ENCODE measurements around the gene KCNE2. TPM values are rescaled to one million over a fixed set of nuclear protein-coding genes. Genes with fewer than 3 reads are reported as not detected.

Gene KCNE2
- polyA plus RNA-seq, 1 donor (not counting 4 experiments of a cell fraction or from before 2014, with no cell fraction given) = not detected

GRCh38 chr21:34367320-34367935, 3.6 kb downstream of the KCNE2 start:
- Histone ChIP-seq H3K4me3 (ENCODE audit: control insufficient read depth in 2 of 3, extremely low read depth in 1 of 3, insufficient read depth in 2 of 3, low read depth in 1 of 3, low read length in 3 of 3) (no peak overlapping the region), H3K9me1 (ENCODE audit: control insufficient read depth, extremely low read depth, insufficient read depth, low read length) (no peaks in the 10 kb centered on the region), H3K4me1 (ENCODE audit: control insufficient read depth, extremely low read depth, insufficient read depth, low read length) (peaks cover 4% of the 10 kb centered on the region), H3K4me2 (ENCODE audit: control insufficient read depth, extremely low read depth, insufficient read depth, low read depth, low read length) (no peak overlapping the region), H4K20me1 (ENCODE audit: control insufficient read depth, extremely low read depth, insufficient read depth, low read length) (no peaks in the 10 kb centered on the region), H3K27me3 (ENCODE audit: control insufficient read depth, extremely low read depth, insufficient read depth, low read length) (no peaks in the 10 kb centered on the region), H3K36me3 (ENCODE audit: control insufficient read depth in 2 of 2, extremely low read depth in 1 of 2, insufficient read depth in 2 of 2, low read length in 2 of 2) (no peaks in the 10 kb centered on the region), H3K27ac (ENCODE audit: control insufficient read depth, insufficient read depth, low read length) (no peak overlapping the region), H3K9ac (ENCODE audit: control insufficient read depth, extremely low read depth, insufficient read depth, low read length) (no peak overlapping the region), H3K9me3 (ENCODE audit: control insufficient read depth, low read depth, low read length) (no peaks in the 10 kb centered on the region), H3K79me2 (ENCODE audit: control insufficient read depth, insufficient read depth, low read length) (no peaks in the 10 kb centered on the region), H2AFZ (ENCODE audit: control insufficient read depth, low read length) (no peak overlapping the region)
- FAIRE-seq (peak; percentile 39), DNase-seq (ENCODE audit: low read depth, low spot score) (peak; percentile 38)
- TF ChIP-seq CTCF (optimal IDR thresholded peaks at IDR 0.05 in 1 of 3, IDR thresholded peaks at IDR 0.05 in 1 of 3, conservative IDR thresholded peaks at IDR 0.05 in 1 of 3; ENCODE audit: extremely low read depth in 1 of 3, insufficient read depth in 2 of 3, low read length in 3 of 3) (peak in 2 of 3 experiments; percentile 68 to 70), EZH2 (IDR thresholded peaks at IDR 0.05; ENCODE audit: low read length) (no peak)
- dilution Hi-C loops (cut with MboI; ENCODE audit: extremely low pct_ligation_motif_present, low sequenced_read_pairs) = no loop called here

GRCh38 chr21:34369741-34370140, 5.9 kb downstream of the KCNE2 start:
- Histone ChIP-seq H3K27ac (ENCODE audit: control insufficient read depth, insufficient read depth, low read length) (no peak overlapping the region), H3K9me3 (ENCODE audit: control insufficient read depth, low read depth, low read length) (no peaks in the 10 kb centered on the region), H4K20me1 (ENCODE audit: control insufficient read depth, extremely low read depth, insufficient read depth, low read length) (no peaks in the 10 kb centered on the region), H3K27me3 (ENCODE audit: control insufficient read depth, extremely low read depth, insufficient read depth, low read length) (no peaks in the 10 kb centered on the region), H3K4me1 (ENCODE audit: control insufficient read depth, extremely low read depth, insufficient read depth, low read length) (peaks cover 4% of the 10 kb centered on the region), H3K4me2 (ENCODE audit: control insufficient read depth, extremely low read depth, insufficient read depth, low read depth, low read length) (no peak overlapping the region), H3K9me1 (ENCODE audit: control insufficient read depth, extremely low read depth, insufficient read depth, low read length) (no peaks in the 10 kb centered on the region), H3K36me3 (ENCODE audit: control insufficient read depth in 2 of 2, extremely low read depth in 1 of 2, insufficient read depth in 2 of 2, low read length in 2 of 2) (no peaks in the 10 kb centered on the region), H3K9ac (ENCODE audit: control insufficient read depth, extremely low read depth, insufficient read depth, low read length) (no peak overlapping the region), H3K4me3 (ENCODE audit: control insufficient read depth in 2 of 3, extremely low read depth in 1 of 3, insufficient read depth in 2 of 3, low read depth in 1 of 3, low read length in 3 of 3) (no peak overlapping the region), H3K79me2 (ENCODE audit: control insufficient read depth, insufficient read depth, low read length) (no peaks in the 10 kb centered on the region), H2AFZ (ENCODE audit: control insufficient read depth, low read length) (no peak overlapping the region)
- FAIRE-seq (no peak), DNase-seq (ENCODE audit: low read depth, low spot score) (no peak)
- dilution Hi-C loops (cut with MboI; ENCODE audit: extremely low pct_ligation_motif_present, low sequenced_read_pairs) = no loop called here
- no peak for TF ChIP-seq CTCF (optimal IDR thresholded peaks at IDR 0.05 in 1 of 3, IDR thresholded peaks at IDR 0.05 in 1 of 3, conservative IDR thresholded peaks at IDR 0.05 in 1 of 3; ENCODE audit: extremely low read depth in 1 of 3, insufficient read depth in 2 of 3, low read length in 3 of 3)
- no peak for TF ChIP-seq EZH2 (IDR thresholded peaks at IDR 0.05; ENCODE audit: low read length)

Measured in keratinocyte (primary cell).